HG03469 (cell line): ENCODE measurements around the gene APOBEC3G.
"Not testable (repeated sequence)": the region's sequence is repeated elsewhere in the genome, so short reads cannot be mapped to it uniquely, and the experiment has no call there.

Experiments
- ATAC-seq: cut with Tn5 transposase; IDR thresholded peaks from one replicate; pipeline ENCODE4 v1.9.1; 2021; ENCODE audit warnings: mild to moderate bottlenecking, moderate library complexity, moderate number of reproducible peaks; ENCODE audit not compliant: unreplicated experiment

Gene APOBEC3G

DNA sequence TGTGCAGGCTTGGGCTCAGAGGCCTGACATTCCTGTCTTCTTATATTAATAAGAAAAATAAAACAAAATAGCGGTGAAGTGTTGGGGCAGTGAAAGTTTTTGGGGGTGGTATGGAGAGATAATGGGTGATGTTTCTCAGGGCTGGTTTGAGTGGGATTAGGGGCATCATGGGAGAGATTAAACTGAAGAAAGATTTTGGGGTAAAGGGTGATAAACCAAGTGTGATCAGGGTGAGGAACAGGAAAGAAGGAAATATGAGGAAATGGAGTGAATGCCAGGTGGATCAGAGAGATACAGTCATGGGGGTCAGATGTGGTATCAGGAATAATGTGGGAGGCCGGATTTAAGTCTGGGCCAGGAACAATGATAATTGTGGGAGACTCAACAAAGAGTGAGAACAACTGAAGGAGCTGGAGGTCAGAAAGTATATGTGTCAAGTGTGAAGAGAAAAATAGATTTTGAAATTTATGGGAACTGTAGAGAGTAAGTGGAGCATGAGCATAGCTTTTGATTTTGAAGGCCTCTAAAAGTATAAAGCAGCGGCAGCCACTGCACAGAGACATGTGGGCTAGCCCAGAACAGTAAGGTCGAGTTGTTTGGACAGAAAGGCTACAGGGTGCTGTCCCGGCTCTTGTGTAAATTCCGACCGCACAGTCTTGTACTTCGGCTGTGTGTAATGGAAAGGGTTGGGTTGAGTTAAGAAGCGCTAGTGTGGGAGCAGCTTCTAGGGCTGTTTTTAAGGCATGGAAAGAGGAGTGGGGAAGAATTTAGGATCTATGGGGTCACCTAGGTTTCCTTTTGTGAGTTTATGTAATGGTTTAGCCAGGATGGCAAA is 10.4 kb upstream of the APOBEC3G start:
- not testable (repeated sequence) for ATAC-seq

DNA sequence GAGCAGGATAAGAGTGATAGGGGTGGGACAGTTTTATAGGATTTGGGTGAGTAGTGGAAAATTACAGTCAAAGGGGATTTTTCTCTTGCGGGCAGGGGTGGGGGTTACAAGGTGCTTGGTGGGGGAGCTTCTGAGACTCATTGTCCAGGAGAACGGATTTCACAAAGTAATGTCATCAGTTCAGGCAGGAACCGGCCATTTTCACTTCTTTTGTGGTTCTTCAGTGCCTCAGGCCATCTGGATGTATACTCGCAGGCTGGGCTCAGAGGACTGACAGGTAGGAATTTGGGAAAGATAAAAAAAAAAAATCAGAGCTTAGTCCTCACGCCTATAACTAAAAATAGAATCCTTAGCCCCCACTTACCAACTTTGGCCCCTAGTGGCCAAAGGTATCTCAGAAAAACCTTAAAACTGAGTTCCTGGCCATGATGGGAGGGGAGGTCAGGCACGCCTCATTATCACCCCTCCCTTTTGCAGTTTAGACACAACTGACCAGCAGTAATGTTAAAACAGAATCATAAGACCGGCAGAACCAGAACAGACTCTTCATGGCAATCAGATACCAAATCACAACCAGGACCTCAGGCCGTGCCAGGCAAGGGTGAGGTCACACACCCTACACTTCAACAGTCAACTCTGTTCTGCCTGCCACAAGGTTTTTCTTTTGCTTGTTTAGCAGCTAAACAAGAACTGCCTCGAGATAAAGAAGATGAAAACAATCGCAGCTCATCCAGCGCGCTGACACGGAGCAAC is 8.9 kb upstream of the APOBEC3G start:
- ATAC-seq: no peak

DNA sequence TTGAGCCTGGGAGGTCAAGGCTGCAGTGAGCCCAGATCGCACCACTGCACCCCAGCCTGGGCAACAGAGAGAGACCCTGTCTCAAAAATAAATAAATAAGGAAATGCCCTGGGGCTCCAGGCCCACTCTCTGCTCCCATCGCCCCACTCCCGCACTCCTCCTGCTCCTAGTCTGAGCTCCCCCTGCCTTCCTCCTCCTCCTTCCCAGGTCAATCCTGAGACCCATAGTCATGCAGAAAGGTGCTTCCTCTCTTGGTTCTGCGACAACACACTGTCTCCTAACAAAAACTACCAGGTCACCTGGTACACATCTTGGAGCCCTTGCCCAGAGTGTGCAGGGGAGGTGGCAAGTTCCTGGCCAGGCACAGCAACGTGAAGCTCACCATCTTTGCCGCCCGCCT is 6.9 kb upstream of the APOBEC3G start:
- no peak for ATAC-seq

DNA sequence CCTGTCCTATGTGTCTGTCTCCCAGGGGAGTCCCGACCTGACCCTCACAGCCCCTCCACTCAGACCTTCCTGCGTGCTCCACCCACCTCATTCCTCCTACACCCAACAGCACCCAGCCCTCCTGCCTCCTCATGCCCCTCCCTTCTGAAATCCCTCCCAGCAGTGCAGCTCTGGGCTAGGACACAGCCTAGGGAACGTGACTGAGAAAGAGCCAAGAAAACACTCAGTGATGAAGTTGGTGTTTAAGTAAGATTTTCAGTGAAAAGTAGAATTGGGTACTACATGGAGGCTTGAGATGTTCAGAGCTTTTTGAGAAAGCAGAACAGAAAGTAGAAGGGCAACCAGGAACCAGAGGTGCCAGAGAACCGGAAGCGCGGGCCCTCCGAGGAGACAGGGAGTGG is 4.5 kb upstream of the APOBEC3G start:
- ATAC-seq: not testable (repeated sequence)

DNA sequence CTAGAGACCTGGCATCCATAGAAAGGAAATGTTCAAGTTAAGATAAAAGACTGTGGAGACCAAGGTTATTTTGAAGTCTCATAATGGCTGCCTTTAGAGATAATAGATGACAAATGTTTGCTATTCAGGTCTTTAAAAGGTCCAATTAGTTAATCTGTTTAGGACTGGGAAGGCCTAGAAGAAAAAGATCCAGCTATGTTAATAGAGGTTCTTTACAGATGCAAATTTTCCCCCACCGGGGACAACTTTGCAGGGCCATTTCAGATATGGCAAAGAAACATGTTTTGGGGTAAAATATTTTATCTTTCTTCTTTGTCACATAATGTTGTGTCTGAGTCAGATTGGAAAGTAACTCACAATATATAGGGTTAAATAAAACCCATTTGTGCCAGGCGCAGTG is 3.1 kb upstream of the APOBEC3G start:
- no peak for ATAC-seq

DNA sequence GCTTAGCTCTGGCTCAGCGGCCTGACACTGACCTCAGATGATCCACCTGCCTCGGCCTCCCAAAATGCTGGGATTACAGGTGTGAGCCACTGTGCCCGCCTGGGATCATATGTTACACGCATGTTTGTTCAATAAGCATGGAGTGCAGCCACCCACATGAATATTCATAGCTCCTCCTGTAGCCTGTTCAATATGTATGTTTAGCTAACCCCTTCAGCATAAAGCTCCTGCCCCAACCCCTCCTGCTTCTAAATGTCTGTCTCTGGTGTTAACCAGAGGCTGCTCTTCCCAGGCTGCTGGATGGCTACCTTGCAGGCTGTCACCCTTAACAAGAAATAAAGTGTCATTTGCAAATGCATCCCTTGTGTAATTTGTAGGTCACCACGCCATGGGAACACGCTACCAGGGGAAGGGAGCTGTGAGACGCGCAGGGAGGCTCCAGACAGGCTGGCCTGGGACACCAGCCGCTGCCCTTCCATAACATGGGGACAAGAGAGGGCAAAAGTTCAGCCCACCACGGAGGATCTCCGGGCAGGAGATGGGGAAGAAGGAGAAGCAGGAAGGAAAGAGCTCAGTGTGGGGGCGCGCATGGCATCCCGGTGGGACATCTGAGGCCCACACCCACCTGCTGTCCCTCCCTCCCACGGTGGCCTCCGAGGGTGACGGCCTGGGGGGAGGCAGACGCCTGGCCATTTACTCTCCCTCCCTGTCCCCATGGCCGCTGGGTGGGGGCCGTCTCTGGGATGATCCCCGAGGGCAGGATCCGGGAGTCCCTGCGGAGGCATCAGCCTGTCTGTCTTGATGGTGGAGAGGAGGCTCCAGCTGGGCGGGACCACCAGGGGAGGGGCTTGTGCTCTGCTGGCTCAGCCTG is 685 bp upstream of the APOBEC3G start:
- ATAC-seq: not testable (repeated sequence)

DNA sequence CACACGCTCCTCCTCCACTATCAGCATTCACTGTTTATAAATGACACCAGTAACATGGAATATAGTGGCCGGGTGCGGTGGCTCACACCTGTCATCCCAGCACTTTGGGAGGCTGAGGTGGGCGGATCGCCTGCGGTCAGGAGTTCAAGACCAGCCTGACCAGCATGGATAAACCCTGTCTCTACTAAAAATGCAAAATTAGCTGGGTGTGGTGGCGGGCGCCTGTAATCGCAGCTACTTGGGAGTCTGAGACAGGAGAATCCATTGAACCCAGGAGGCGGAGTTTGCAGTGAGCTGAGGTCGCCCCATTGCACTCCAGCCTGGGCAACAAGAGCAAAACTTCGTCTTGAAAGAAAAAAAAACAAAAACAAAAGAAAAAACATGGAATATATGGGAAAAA is 837 bp downstream of the APOBEC3G start:
- not testable (repeated sequence) for ATAC-seq

DNA sequence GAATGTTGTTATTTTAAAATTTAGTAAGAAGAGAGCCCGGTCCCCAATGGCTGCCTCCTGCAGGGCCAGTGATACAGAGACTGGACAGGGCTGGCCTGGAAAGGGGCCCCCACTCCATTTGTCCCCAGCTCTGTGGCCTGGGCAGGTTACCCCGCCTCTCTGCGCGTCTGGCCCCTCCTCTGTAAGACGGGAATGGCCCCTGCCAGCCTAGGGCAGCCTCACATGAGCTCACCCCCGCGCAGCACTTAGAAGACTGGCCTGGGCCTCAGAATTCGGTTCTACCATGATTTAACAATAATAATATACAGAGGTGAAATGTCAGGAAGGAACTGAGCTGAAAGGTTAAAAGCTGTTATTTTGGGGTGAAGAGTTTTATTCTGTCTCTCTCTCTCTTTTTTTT is 1.3 kb downstream of the APOBEC3G start:
- no peak for ATAC-seq

DNA sequence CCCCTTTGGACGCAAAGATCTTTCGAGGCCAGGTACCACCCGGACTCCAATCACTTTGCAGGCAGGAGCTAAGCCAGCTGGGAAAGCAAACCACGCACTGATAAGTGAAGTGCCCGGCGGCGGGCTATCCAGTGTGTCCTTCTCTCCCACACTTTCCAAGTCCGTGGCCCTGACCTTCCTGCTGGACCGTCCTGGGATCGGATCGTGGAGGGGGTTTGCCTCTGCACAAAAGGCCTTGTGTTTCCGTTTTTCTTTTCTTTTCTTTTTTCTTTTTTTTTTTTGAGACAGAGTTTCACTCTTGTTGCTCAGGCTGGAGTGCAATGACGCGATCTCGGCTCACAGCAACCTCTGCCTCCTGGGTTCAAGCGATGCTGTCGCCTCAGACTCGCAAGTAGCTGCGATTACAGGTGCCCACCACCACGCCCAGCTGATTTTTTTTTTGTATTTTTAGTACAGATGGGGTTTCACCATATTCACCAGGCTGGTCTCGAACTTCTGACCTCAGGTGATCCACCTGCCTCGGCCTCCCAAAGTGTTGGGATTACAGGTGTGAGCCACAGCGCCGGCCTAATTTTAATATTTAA is 2.1 kb downstream of the APOBEC3G start:
- ATAC-seq: not testable (repeated sequence)

DNA sequence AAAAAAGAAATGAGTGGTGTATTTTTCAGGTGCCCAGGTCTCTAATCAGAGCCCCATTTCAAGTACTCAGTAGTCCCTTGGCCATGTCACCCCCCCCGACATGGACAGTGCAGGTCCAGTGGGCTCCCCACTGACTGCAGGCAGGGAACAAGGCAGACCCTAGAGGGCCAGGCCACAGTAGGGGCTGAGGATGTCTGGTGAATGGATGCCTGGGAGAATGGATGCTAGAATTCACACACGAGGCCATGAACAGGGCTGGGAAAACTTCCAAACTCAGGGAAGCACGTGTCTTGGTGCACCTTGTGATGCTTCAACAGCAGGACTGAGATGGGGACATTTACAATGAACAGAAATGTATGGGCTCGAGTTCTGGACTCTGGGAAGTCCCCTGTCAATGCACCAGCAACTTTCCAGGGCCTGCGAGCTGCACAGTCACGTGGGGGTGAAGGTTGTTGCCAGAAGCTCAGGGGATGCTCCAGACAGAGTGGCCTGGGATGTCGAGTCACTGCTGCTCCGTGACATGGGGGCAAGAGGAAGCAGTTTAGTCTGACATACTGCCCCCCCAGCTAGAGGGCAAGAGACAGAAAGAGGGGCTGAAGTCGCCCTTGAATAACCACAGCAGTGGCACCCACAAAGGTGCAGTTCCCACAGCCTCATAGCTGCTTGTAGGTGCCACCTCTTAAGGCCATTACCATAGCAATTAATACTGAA is 3.1 kb downstream of the APOBEC3G start:
- no peak for ATAC-seq

DNA sequence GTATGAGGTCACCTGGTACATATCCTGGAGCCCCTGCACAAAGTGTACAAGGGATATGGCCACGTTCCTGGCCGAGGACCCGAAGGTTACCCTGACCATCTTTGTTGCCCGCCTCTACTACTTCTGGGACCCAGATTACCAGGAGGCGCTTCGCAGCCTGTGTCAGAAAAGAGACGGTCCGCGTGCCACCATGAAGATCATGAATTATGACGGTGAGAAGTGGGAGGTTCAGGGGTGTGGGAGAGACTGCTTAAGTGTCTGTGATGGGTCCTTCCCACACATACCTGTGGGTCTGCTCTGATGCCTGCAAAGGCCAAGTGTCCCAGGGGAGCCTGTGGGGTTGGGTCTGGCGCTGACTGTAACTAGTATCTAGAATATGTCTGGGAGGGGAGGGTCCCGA is 3.9 kb downstream of the APOBEC3G start:
- ATAC-seq: no peak

DNA sequence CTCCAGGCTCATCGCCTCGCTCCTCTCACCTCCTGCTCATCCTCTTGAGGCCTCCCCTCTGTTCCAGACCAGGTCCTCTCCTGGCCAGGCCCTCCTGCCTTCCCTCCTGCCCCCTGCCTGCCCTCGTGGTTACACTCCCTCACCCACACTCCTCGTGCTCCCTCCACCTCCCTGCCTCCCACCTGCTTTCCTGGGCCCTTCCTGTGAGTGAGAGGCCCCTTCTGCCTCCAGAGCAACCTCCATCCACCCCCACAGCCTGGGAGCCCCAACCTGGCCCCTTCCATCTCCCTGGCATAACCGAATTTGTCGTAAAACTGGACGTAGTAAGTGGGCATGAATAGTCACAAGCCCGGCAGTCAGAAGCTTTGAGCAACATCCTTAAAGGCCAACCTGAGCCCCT is 4.5 kb downstream of the APOBEC3G start:
- ATAC-seq: no peak

DNA sequence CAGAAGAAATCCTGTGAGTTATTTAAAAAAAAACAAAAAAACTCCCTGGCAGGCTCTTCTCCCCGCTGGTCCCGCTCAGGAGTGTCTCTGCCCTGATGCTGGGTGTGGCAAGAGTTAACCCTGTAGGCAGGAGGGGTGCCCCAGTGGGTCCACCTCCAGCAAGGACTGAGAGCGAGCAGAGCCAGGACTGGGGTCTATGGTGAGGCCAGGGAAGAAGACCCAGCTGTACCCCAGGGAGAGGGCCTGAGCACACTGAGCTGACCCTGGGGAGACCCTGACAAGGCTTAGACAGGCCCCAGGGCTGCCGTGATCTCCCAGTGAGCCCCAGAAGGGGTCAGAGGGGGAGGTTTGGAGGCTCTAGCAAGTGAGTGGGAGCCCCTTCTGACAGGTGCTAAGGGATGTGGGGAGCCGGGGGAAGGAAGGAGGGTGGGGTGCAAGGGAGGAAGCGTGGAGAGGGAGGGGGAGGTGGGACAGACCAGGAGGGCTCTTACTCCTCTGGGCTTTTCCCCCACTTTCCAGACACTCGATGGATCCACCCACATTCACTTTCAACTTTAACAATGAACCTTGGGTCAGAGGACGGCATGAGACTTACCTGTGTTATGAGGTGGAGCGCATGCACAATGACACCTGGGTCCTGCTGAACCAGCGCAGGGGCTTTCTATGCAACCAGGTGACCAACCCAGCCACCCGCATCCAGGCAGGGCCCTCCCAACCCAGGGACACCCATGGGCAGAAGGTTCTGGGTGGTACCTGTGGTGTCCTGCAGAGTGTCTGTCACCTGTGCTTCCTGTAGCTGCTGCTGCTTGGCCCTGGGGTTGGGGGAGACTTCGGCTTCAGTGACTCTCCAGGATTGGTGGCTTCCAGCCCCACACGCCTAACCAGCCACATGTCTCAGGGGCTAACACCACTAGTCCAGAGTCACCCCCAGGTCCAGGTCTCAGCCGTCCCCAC is 6.4 kb downstream of the APOBEC3G start:
- ATAC-seq: no peak

DNA sequence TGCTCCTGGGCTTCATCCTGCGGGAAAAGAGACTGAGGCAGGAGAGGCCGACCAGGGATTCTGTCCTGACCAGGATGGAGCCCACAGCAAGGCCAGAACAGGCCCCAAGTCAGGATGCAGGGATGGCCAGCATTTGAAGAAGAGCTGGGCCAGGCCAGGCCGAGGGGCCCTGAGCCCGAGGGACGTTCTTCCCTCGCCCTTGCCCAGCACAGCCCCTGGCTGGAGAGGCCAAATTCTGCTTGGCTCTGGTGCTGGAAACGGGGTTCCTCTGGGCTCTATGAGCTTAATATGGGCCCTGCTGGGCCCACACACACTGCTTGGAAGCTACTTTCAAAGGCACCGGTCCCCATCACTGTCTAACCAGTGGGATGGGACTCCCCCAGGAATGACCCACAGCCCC is 7.6 kb downstream of the APOBEC3G start:
- no peak for ATAC-seq

DNA sequence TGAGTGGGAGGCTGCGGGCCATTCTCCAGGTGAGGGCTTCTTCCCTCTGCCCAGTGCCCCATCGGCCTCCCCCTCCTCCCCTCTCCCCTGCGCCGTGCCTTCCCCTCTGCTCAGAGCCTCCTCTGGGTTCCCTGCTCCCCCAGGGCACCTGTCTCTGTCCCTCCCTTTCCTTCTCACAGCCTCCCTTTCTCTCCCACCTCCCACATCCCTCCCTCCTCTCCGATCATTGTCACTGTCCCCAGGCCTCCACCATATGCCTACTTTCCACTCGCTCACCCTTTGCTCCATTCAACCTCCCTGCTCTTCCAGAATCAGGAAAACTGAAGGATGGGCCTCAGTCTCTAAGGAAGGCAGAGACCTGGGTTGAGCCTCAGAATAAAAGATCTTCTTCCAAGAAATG is 10.0 kb downstream of the APOBEC3G start:
- no peak for ATAC-seq

DNA sequence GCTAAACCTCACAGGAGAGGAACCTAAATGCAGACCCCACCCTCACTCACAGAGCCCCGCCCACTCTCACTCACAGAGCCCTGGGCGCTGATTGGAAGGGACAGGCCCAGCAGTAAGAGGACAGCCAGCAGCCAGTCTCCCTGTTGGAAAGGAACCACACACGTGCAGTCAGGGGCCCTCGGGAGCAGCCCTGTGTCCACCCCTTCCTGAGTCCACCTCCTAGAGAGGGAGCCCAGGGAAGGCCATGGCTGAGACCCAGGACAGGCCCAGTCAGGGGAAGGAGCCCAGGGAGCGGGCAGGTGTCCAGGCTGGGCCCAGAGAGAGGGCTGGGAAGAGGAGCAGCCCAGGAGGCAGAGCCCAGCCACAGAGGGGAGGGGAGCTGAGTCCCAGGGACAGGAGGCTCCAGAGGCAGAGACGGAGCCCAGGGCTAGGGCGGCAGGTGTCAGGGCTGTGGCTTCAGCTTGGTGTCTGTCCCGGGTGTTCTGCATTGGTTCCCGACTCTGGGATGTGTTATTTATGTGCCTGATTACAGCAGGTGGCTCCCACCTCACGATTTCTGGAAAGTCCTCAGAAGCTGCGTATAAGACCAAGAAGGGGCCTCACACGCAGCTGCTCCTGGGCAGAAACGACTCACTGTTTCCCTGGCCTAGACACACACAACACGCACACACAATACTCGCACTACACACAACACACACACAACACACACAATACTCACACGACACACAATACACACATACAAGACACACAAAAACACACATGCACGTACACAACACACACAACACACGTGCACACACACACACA is 11.0 kb downstream of the APOBEC3G start:
- no peak for ATAC-seq

DNA sequence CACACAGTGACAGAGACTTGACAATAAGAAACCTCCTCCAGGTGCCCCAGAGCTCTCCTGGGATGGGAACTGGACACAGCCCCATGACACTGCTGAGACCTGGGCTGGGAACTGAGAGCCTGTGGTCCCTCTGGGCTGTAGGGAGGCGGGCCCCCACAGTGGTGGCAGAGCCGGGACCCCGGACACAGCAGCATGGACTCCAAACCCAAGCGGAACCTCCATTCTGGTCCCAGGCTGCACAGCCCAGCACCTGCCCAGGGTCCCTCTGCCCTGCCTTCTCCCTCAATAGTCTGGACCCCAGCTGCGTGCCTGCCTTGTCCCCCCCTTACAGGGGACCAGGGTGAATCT is 11.6 kb downstream of the APOBEC3G start:
- no peak for ATAC-seq

DNA sequence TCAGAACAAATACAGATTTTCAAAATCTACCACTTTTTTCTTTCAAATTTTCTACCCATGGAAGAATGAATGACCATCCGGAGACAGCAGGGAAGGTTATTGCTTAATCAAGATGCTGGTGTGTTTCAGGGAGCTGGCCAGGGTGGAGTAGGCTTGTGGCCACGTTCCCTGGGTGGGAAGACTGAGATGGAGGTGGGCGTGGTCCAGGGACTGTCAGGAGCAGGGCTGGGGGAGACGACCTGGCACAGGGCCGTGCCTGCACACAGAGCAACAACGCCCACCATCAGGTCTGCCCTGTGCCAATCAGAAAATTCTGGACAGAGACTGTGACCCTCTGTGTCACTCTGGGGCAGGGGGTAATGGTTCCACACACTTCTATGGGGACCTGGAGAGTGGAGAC is 12.9 kb downstream of the APOBEC3G start:
- ATAC-seq: no peak
